ENCODE data around the gene CEP164.
A peak's percentile ranks its signal among the peaks of the same experiment; 100 is the strongest.

Gene CEP164

GRCh38 chr11:117328375-117329010, 839 bp downstream of the CEP164 start:
- peaks cover 13% of the 10 kb centered on the region for H3K79me2 ChIP-seq (ENCODE audit: control insufficient read depth, low read length)
- peaks cover 6% of the 10 kb centered on the region; the same call in 1 of the 2 replicates for H3F3A ChIP-seq (ENCODE audit: control insufficient read depth, insufficient read depth)
- H3K4me1 ChIP-seq (ENCODE audit: control insufficient read depth, low read length): peaks cover 17% of the 10 kb centered on the region
- no peaks in the 10 kb centered on the region for H3K9me2 ChIP-seq (replicated peaks; ENCODE audit: control insufficient read depth, low read length)
- H3K4me2 ChIP-seq (ENCODE audit: low read length): peak overlapping the region; percentile 78
- no peaks in the 10 kb centered on the region for H3K27me3 ChIP-seq (ENCODE audit: control insufficient read depth, low read length)
- TF ChIP-seq EZH2phosphoT487 (IDR thresholded peaks at IDR 0.05; ENCODE audit: borderline replicate concordance, low read length): no peak
- no peak for TF ChIP-seq CTCF (IDR thresholded peaks at IDR 0.05; ENCODE audit: low read depth, low read length, poor library complexity, severe bottlenecking)
- H3K9me3 ChIP-seq (ENCODE audit: control insufficient read depth, insufficient read depth, low read length): no peaks in the 10 kb centered on the region
- no peaks in the 10 kb centered on the region for H4K20me1 ChIP-seq (ENCODE audit: control insufficient read depth, insufficient read depth, low read depth, low read length)
- H3K36me3 ChIP-seq (ENCODE audit: control insufficient read depth, low read length): no peaks in the 10 kb centered on the region
- peak overlapping the region; percentile 91 for H3K4me3 ChIP-seq (ENCODE audit: low read length)
- H3K27ac ChIP-seq (ENCODE audit: low read depth, low read length): peak overlapping the region; percentile 72

GRCh38 chr11:117332843-117333242, 5.2 kb downstream of the CEP164 start:
- Histone ChIP-seq H3K36me3 (ENCODE audit: control insufficient read depth, low read length) (0 out of 2 replicates have a peak, but pooled peaks cover 3% of the 10 kb centered on the region), H4K20me1 (ENCODE audit: control insufficient read depth, insufficient read depth, low read depth, low read length) (no peaks in the 10 kb centered on the region), H3K4me2 (ENCODE audit: low read length) (no peak overlapping the region), H3K27ac (ENCODE audit: low read depth, low read length) (no peak overlapping the region), H3K4me3 (ENCODE audit: low read length) (no peak overlapping the region), H3K9me2 (replicated peaks; ENCODE audit: control insufficient read depth, low read length) (no peaks in the 10 kb centered on the region), H3K4me1 (ENCODE audit: control insufficient read depth, low read length) (peaks cover 17% of the 10 kb centered on the region), H3K79me2 (ENCODE audit: control insufficient read depth, low read length) (peaks cover 13% of the 10 kb centered on the region), H3F3A (ENCODE audit: control insufficient read depth, insufficient read depth) (no peaks in the 10 kb centered on the region), H3K27me3 (ENCODE audit: control insufficient read depth, low read length) (no peaks in the 10 kb centered on the region), H3K9me3 (ENCODE audit: control insufficient read depth, insufficient read depth, low read length) (no peaks in the 10 kb centered on the region)
- TF ChIP-seq CTCF (IDR thresholded peaks at IDR 0.05; ENCODE audit: low read depth, low read length, poor library complexity, severe bottlenecking): no peak
- no peak for TF ChIP-seq EZH2phosphoT487 (IDR thresholded peaks at IDR 0.05; ENCODE audit: borderline replicate concordance, low read length)

- Histone ChIP-seq H3K4me3 (ENCODE audit: low read length) (no peak overlapping the region), H3K9me2 (replicated peaks; ENCODE audit: control insufficient read depth, low read length) (no peaks in the 10 kb centered on the region), H3K27me3 (ENCODE audit: control insufficient read depth, low read length) (no peaks in the 10 kb centered on the region), H3K79me2 (ENCODE audit: control insufficient read depth, low read length) (peaks cover 6% of the 10 kb centered on the region), H4K20me1 (ENCODE audit: control insufficient read depth, insufficient read depth, low read depth, low read length) (no peaks in the 10 kb centered on the region), H3K4me1 (ENCODE audit: control insufficient read depth, low read length) (peaks cover 12% of the 10 kb centered on the region), H3K4me2 (ENCODE audit: low read length) (no peak overlapping the region), H3K36me3 (ENCODE audit: control insufficient read depth, low read length) (peaks cover 10% of the 10 kb centered on the region), H3F3A (ENCODE audit: control insufficient read depth, insufficient read depth) (no peaks in the 10 kb centered on the region), H3K27ac (ENCODE audit: low read depth, low read length) (no peak overlapping the region), H3K9me3 (ENCODE audit: control insufficient read depth, insufficient read depth, low read length) (no peaks in the 10 kb centered on the region)
- no peak for TF ChIP-seq CTCF (IDR thresholded peaks at IDR 0.05; ENCODE audit: low read depth, low read length, poor library complexity, severe bottlenecking)
- no peak for TF ChIP-seq EZH2phosphoT487 (IDR thresholded peaks at IDR 0.05; ENCODE audit: borderline replicate concordance, low read length)
Observed at GRCh38 chr11:117333917-117334316, 6.3 kb downstream of the CEP164 start.
